K562 (cell line): ENCODE results near the gene MRGPRF. TPM values are rescaled to one million over a fixed set of nuclear protein-coding genes. Genes with fewer than 3 reads are reported as not detected.

Source experiments
- ATAC-seq: fragments of 200-7000 bp; cut with Tn5 transposase; 3 replicates; pipeline ENCODE4 v1.9.1; 2020; ENCODE audit warnings: moderate library complexity
- BruUV-seq: library from RNA; stranded (reverse); fragments of 400-500 nt; replicated peaks from 2 replicates; lab custom pipeline; 2021; lab: Mats Ljungman, UMichigan
- CTCF ChIA-PET: fragments of 300-600 bp; formaldehyde crosslinking; extraction: SDS; loops from one replicate; lab custom pipeline; 2021; ENCODE audit warnings: low intra/inter-chr PET ratio; lab: Yijun Ruan, JAX
- POLR2A ChIA-PET: fragments of 300-600, 350-650 bp; sonication (Branson Sonifier 250); formaldehyde crosslinking; extraction: SDS; loops from one replicate; lab custom pipeline; 2021; ENCODE audit warnings: antibody characterized with exemption, inconsistent platforms; lab: Yijun Ruan, JAX
- DNase-seq, 4 experiments: peaks; one replicate each; pipeline versions ENCODE4 v3.0.0 to v3.0.0-alpha.2; 2011 to 2018; ENCODE audit warnings: low spot score in 3 of 4, mixed read lengths in 3 of 4; ENCODE audit errors: extremely low read depth in 1 of 4
- FAIRE-seq: peaks from 2 replicates; lab custom pipeline; 2011; peaks lifted over from hg19 to GRCh38; lab: Jason Lieb, UNC
- H2AFZ ChIP-seq: 2 replicates; pipeline ENCODE4 v1.6.0; 2011; ENCODE audit warnings: low read depth, low read length, control low read depth, inconsistent platforms
- H3K27ac ChIP-seq: fragments of 200-600 bp; 3 replicates; pipeline ENCODE4 v1.8.0; 2011; ENCODE audit warnings: low read depth, mild to moderate bottlenecking, control low read depth, inconsistent platforms, low read length, moderate library complexity, mixed read lengths; ENCODE audit errors: extremely low read depth
- H3K27me3 ChIP-seq, 2 experiments: fragments of 300-600 bp in 1 of 2; 2 replicates in 1 of 2; 3 replicates in 1 of 2; pipeline versions ENCODE4 v1.6.0 to v1.8.0; 2011; ENCODE audit warnings: inconsistent platforms in 2 of 2, low read length in 2 of 2, mild to moderate bottlenecking in 1 of 2, mixed read lengths in 1 of 2, moderate library complexity in 1 of 2; ENCODE audit not compliant: control insufficient read depth in 2 of 2, insufficient read depth in 2 of 2
- H3K36me3 ChIP-seq: fragments of 300-600 bp; 3 replicates; pipeline ENCODE4 v1.8.0; 2011; ENCODE audit warnings: mild to moderate bottlenecking, low read length, inconsistent platforms; ENCODE audit not compliant: control insufficient read depth, insufficient read depth
- H3K4me1 ChIP-seq, 2 experiments: fragments of 200-600 bp in 1 of 2; replicated peaks in 1 of 2; 2 replicates in 1 of 2; 3 replicates in 1 of 2; pipeline versions ENCODE4 v1.5.1 to v1.8.0; 2011; ENCODE audit warnings: inconsistent platforms in 2 of 2, low read length in 2 of 2, mild to moderate bottlenecking in 1 of 2, mixed read lengths in 1 of 2, moderate library complexity in 1 of 2; ENCODE audit not compliant: control insufficient read depth in 2 of 2, insufficient read depth in 2 of 2
- H3K4me2 ChIP-seq: 2 replicates; pipeline ENCODE4 v1.6.1; 2011; ENCODE audit warnings: low read length, control low read depth, inconsistent platforms, mixed read lengths; ENCODE audit not compliant: insufficient read depth
- H3K4me3 ChIP-seq: fragments of 200-600 bp; sonication (generic), shearing (Covaris generic); 2 replicates; pipeline ENCODE4 v1.5.1; 2016; ENCODE audit warnings: control low read depth, inconsistent platforms
- H3K79me2 ChIP-seq: fragments of 200-600 bp; 3 replicates; pipeline ENCODE4 v1.8.0; 2011; ENCODE audit warnings: low read length, inconsistent platforms; ENCODE audit not compliant: control insufficient read depth, insufficient read depth
- H3K9ac ChIP-seq, 2 experiments: 2 replicates each; pipeline versions ENCODE4 v1.6.0 to v1.6.1; 2011; ENCODE audit warnings: low read depth in 2 of 2, low read length in 2 of 2, control low read depth in 1 of 2, inconsistent platforms in 1 of 2, mild to moderate bottlenecking in 1 of 2, mixed read lengths in 1 of 2; ENCODE audit not compliant: insufficient read depth in 1 of 2
- H3K9me1 ChIP-seq: one replicate; pipeline ENCODE4 v1.6.0; 2011; ENCODE audit warnings: inconsistent platforms, mild to moderate bottlenecking, low read length, moderate library complexity; ENCODE audit not compliant: control insufficient read depth, insufficient read depth
- H3K9me3 ChIP-seq: replicated peaks from 2 replicates; pipeline ENCODE4 v1.5.1; 2011; ENCODE audit warnings: low read depth, low read length, inconsistent platforms; ENCODE audit not compliant: control insufficient read depth, insufficient read depth
- H4K20me1 ChIP-seq: replicated peaks from 2 replicates; pipeline ENCODE4 v1.6.1; 2011; ENCODE audit warnings: low read length, inconsistent platforms, mixed read lengths; ENCODE audit not compliant: control insufficient read depth, insufficient read depth
- CBFB ChIP-seq: sonication (generic); formaldehyde crosslinking; IDR thresholded peaks from 2 replicates; pipeline ENCODE4 v1.4.0; 2020; ENCODE audit warnings: mild to moderate bottlenecking, missing genetic modification reagents
- CBX3 ChIP-seq, 2 experiments: IDR thresholded peaks; 1 replicate in 1 of 2; 2 replicates in 1 of 2; pipeline ENCODE4 v1.6.1; 2012; ENCODE audit warnings: inconsistent platforms in 2 of 2, low read length in 2 of 2, borderline replicate concordance in 1 of 2, control low read depth in 1 of 2
- GABPA ChIP-seq: fragments of 200-800 bp; sonication (Bioruptor generic); conservative IDR thresholded peaks from 2 replicates; pipeline ENCODE4 v1.6.1; 2016; ENCODE audit warnings: low read depth, missing genetic modification characterization, missing compliant biosample characterization
- JUN ChIP-seq, 2 experiments: sonication (generic) in 1 of 2; formaldehyde crosslinking in 1 of 2; IDR thresholded peaks; 2 replicates each; pipeline versions ENCODE4 v1.6.1 to v1.8.0; 2012 to 2022; ENCODE audit warnings: borderline replicate concordance in 2 of 2, mild to moderate bottlenecking in 2 of 2, improper control_type of control experiment in 1 of 2, low read depth in 1 of 2, low read length in 1 of 2, missing genetic modification reagents in 1 of 2
- MLX ChIP-seq, 2 experiments: fragments of 450-650 bp in 1 of 2; sonication (generic) in 1 of 2; formaldehyde crosslinking; conservative IDR thresholded peaks; 2 replicates each; pipeline versions ENCODE4 v1.4.0 to v1.8.1; 2020 to 2022; ENCODE audit warnings: mild to moderate bottlenecking in 1 of 2, missing genetic modification reagents in 1 of 2
- NCOA2 ChIP-seq, 2 experiments: fragments of 450-650 bp; IDR thresholded peaks; 2 replicates each; pipeline ENCODE4 v1.6.1; 2018; ENCODE audit warnings: mild to moderate bottlenecking in 2 of 2, moderate library complexity in 1 of 2; ENCODE audit not compliant: partially characterized antibody in 2 of 2
- NR1H2 ChIP-seq: sonication (generic); formaldehyde crosslinking; IDR thresholded peaks from 2 replicates; pipeline ENCODE4 v1.4.0; 2020; ENCODE audit warnings: mild to moderate bottlenecking, missing genetic modification reagents
- TAF9B ChIP-seq: fragments of 450-650 bp; IDR thresholded peaks from 2 replicates; pipeline ENCODE4 v1.6.1; 2018; ENCODE audit warnings: mild to moderate bottlenecking; ENCODE audit not compliant: partially characterized antibody
- ZBTB26 ChIP-seq: fragments of 450-650 bp; formaldehyde crosslinking; IDR thresholded peaks from 2 replicates; pipeline ENCODE4 v1.4.0; 2022; ENCODE audit warnings: missing genetic modification characterization
- ZBTB43 ChIP-seq: sonication (generic); formaldehyde crosslinking; IDR thresholded peaks from 2 replicates; pipeline ENCODE4 v1.8.0; 2023; ENCODE audit warnings: mild to moderate bottlenecking, missing genetic modification reagents
- ZNF280B ChIP-seq: fragments of 250-450 bp; sonication (Bioruptor Pico); IDR thresholded peaks from 2 replicates; pipeline ENCODE4 v1.5.1; 2021; ENCODE audit warnings: mild to moderate bottlenecking
- ZNF639 ChIP-seq, 2 experiments: fragments of 200-800 bp in 1 of 2; sonication (Bioruptor generic) in 1 of 2; sonication (generic) in 1 of 2; formaldehyde crosslinking in 1 of 2; IDR thresholded peaks in 1 of 2; conservative IDR thresholded peaks in 1 of 2; 2 replicates each; pipeline versions ENCODE4 v1.5.0 to v1.6.1; 2016 to 2020; ENCODE audit warnings: missing compliant biosample characterization in 1 of 2, missing genetic modification characterization in 1 of 2, missing genetic modification reagents in 1 of 2
- WGBS: fragments of 100-300 bp; shearing (Covaris generic); methylation state at CpG from one replicate; pipeline ENCODE4 v1.1.6; 2016; ENCODE audit warnings: low coverage, mixed read lengths; ENCODE audit not compliant: insufficient coverage; ENCODE audit errors: missing lambda C conversion rate; 5-methylcytosine and 5-hydroxymethylcytosine counted together
- in situ Hi-C: fragments of 300-500 bp; cut with MboI; formaldehyde crosslinking; loops from 4 replicates; pipeline ENCODE4 v1.15.0; 2018; ENCODE audit warnings: inconsistent platforms, mixed read lengths
- intact Hi-C: fragments of 100-400 bp; cut with micrococcal nuclease; formaldehyde crosslinking; loops from 2 replicates; pipeline ENCODE4 v1.14.2; 2022
- polyA plus RNA-seq, 8 experiments: library from polyadenylated mRNA; depleted of rRNA in 4 of 8; stranded (reverse) in 5 of 8; unstranded in 3 of 8; fragments of >200 nt; fragmentation: Nextera tagmentation in 2 of 8; fragmentation: Illumina TruSeq in 1 of 8; extraction: Ambion mirVana in 2 of 8; extraction: Trizol in 1 of 8; gene quantifications; 2 replicates each; pipeline versions ENCODE4 v1.2.1 to v1.2.3, GENCODE V29; 2011 to 2014; ENCODE audit warnings: inconsistent platforms in 1 of 8, missing spikeins in 1 of 8
- total RNA-seq, 7 experiments: library from RNA; depleted of rRNA in 6 of 7; stranded (reverse); fragments of >200 nt in 6 of 7; fragmentation: Illumina TruSeq in 2 of 7; extraction: Trizol in 2 of 7; gene quantifications; 2 replicates each; pipeline versions ENCODE4 v1.2.1 to v1.2.3, GENCODE V29; 2011 to 2021; ENCODE audit warnings: low replicate concordance in 1 of 7

Gene MRGPRF
- total and polyA plus RNA-seq, 9 of the 15 experiments (the other 6 are each of a cell fraction or from before 2014, with no cell fraction given) = not detected

GRCh38 chr11:69057236-69057635 lies 44.2 kb upstream of the MRGPRF start:
- H3K36me3 ChIP-seq = no peaks in the 10 kb centered on the region; the same call in 2 of the 3 replicates
- H3K79me2 ChIP-seq = no peaks in the 10 kb centered on the region
- ChIA-PET POLR2A (interaction anchor here (1.1 kb wide), 1 partner anchor 14 kb away, joined by 4 read pairs; no protein-coding TSS in a partner anchor), CTCF (no interaction called here)
- H3K9me3 ChIP-seq = no peaks in the 10 kb centered on the region
- WGBS = 76% methylated on average over 15 of the region's 15 CpGs
- in situ Hi-C loops (no loop called here), intact Hi-C loops (no loop called here)
- ATAC-seq = no peak
- FAIRE-seq = no peak
- no peak for DNase-seq
- peaks cover 0 to 27% of the 10 kb centered on the region in 2 experiments; a peak in 2 of 5 replicates for H3K4me1 ChIP-seq
- no TSS peak for BruUV-seq
- no peak overlapping the region for H3K9ac ChIP-seq
- H3K27ac ChIP-seq = no peak overlapping the region
- no peaks in the 10 kb centered on the region for H3K9me1 ChIP-seq
- H2AFZ ChIP-seq = no peak overlapping the region
- H3K27me3 ChIP-seq = no peaks in the 10 kb centered on the region
- no peak overlapping the region for H3K4me3 ChIP-seq
- H4K20me1 ChIP-seq = peaks cover 9% of the 10 kb centered on the region; the same call in 1 of the 2 replicates
- H3K4me2 ChIP-seq = no peak overlapping the region
- no peak for TF ChIP-seq ZNF639 (CRISPR knock-in tag; conservative IDR thresholded peaks at IDR 0.05 in 1 of 2, IDR thresholded peaks at IDR 0.05 in 1 of 2)
- no peak for TF ChIP-seq ZNF280B (CRISPR knock-in tag)
- TF ChIP-seq NCOA2 (IDR thresholded peaks at IDR 0.05; ENCODE audit: partially characterized antibody in 2 of 2) = no peak
- no peak for TF ChIP-seq CBX3 (IDR thresholded peaks at IDR 0.05; ENCODE audit: borderline replicate concordance in 1 of 2, low read length in 2 of 2)
- TF ChIP-seq GABPA (tag) = no peak
- TF ChIP-seq CBFB (CRISPR knock-in tag) = no peak
- no peak for TF ChIP-seq ZBTB26 (CRISPR knock-in tag)
- no peak for TF ChIP-seq NR1H2 (CRISPR knock-in tag)
- TF ChIP-seq TAF9B = no peak
- TF ChIP-seq ZBTB43 = no peak
- TF ChIP-seq MLX (CRISPR knock-in tag; conservative IDR thresholded peaks at IDR 0.05) = no peak
- no peak for TF ChIP-seq JUN (IDR thresholded peaks at IDR 0.05; ENCODE audit: borderline replicate concordance, low read depth, low read length)
- TF ChIP-seq JUN (CRISPR knock-in tag; IDR thresholded peaks at IDR 0.05; ENCODE audit: borderline replicate concordance) = no peak
